Left lung (tissue), 10 donors: ENCODE results near the gene C11orf42. TPM values are rescaled to one million over a fixed set of nuclear protein-coding genes. Genes with fewer than 3 reads are reported as not detected.

Experiments used
- ATAC-seq: fragments of 200-7000 bp; cut with Tn5 transposase; one replicate; pipeline ENCODE4 v1.9.1; 2020; ENCODE audit warnings: moderate library complexity
- DNase-seq, 4 donors: peaks; one replicate each; pipeline ENCODE4 v3.0.0-alpha.2; 2013 to 2020
- H3K27ac ChIP-seq, 2 donors: fragments of 200-600 bp; sonication (generic) in 1 of 2; one replicate each; pipeline versions ENCODE4 v1.5.0 to v1.8.0; 2020 to 2021
- H3K27me3 ChIP-seq, 2 donors: fragments of 200-600 bp; sonication (generic) in 1 of 2; one replicate each; pipeline versions ENCODE4 v1.5.0 to v1.8.0; 2020 to 2021
- H3K36me3 ChIP-seq, 2 donors: fragments of 200-600 bp; sonication (generic) in 1 of 2; one replicate each; pipeline versions ENCODE4 v1.5.0 to v1.8.0; 2020 to 2021
- H3K4me1 ChIP-seq, 2 donors: fragments of 200-600 bp; one replicate each; pipeline ENCODE4 v1.8.0; 2021
- H3K4me3 ChIP-seq, 2 donors: fragments of 200-600 bp; sonication (generic) in 1 of 2; one replicate each; pipeline versions ENCODE4 v1.5.0 to v1.8.0; 2020 to 2021; ENCODE audit warnings: mild to moderate bottlenecking in 1 of 2
- H3K9me3 ChIP-seq, 2 donors: fragments of 200-600 bp; sonication (generic) in 1 of 2; one replicate each; pipeline versions ENCODE4 v1.5.0 to v1.8.0; 2020 to 2021
- CTCF ChIP-seq, 2 donors: fragments of 200-600 bp; sonication (generic) in 1 of 2; IDR thresholded peaks; one replicate each; pipeline versions ENCODE4 v1.5.0 to v1.8.0; 2021; ENCODE audit warnings: antibody characterized with exemption in 2 of 2
- intact Hi-C, 2 donors: fragments of 100-400 bp; cut with DNase I; formaldehyde crosslinking; loops; one replicate each; pipeline versions ENCODE4 v1.11.2 to v1.14.2; 2022
- polyA plus RNA-seq, 6 donors: library from polyadenylated mRNA; unstranded; fragments of 120-200 nt; gene quantifications; one replicate each; pipeline ENCODE4 v1.2.1, GENCODE V29; 2013; ENCODE audit not compliant: insufficient read length in 6 of 6
- total RNA-seq, 2 donors: library from RNA; stranded (reverse); fragmentation: NEBNext Ultra II Directional; extraction: Animal tissue kit (Norgen Biotek cat#: 25700); gene quantifications; one replicate each; pipeline ENCODE4 v1.2.1, GENCODE V29; 2021
- donor health status: DM: no; HTN: yes; CAD: no.
- donor health status: DM: no; HTN: no; CAD: no.

The C11orf42 gene
- total and polyA plus RNA-seq, 8 donors: 0.47 to 2.2 (median 0.95) TPM; not detected in 2

- no peaks in the 10 kb centered on the region for H3K9me3 ChIP-seq
- H3K27me3 ChIP-seq: no peaks in the 10 kb centered on the region
- intact Hi-C loops: no loop called here
- TF ChIP-seq CTCF (IDR thresholded peaks at IDR 0.05): no peak
- peaks cover 0 to 77% of the 10 kb centered on the region in 2 donors for H3K4me1 ChIP-seq
- H3K4me3 ChIP-seq: no peak overlapping the region
- H3K27ac ChIP-seq: no peak overlapping the region
- peaks cover 0 to 10% of the 10 kb centered on the region in 2 donors for H3K36me3 ChIP-seq
- no peak for ATAC-seq
- DNase-seq: no peak
Measured at GRCh38 chr11:6228520-6228919, 23.2 kb downstream of the C11orf42 start.

- intact Hi-C loops: no loop called here
- peaks cover 0 to 80% of the 10 kb centered on the region in 2 donors for H3K4me1 ChIP-seq
- ATAC-seq (no peak), DNase-seq (no peak)
- no peak overlapping the region for H3K4me3 ChIP-seq
- no peak for TF ChIP-seq CTCF (IDR thresholded peaks at IDR 0.05)
- H3K27me3 ChIP-seq: no peaks in the 10 kb centered on the region
- H3K27ac ChIP-seq: peak overlapping the region in 1 of 2 donors; percentile 60
- H3K36me3 ChIP-seq: no peaks in the 10 kb centered on the region
- no peaks in the 10 kb centered on the region for H3K9me3 ChIP-seq
Measured at GRCh38 chr11:6229911-6230310, 24.6 kb downstream of the C11orf42 start.

- ATAC-seq (no peak), DNase-seq (no peak)
- intact Hi-C loops: no loop called here
- Histone ChIP-seq H3K4me1 (peaks cover 0 to 57% of the 10 kb centered on the region in 2 donors), H3K9me3 (no peaks in the 10 kb centered on the region), H3K27me3 (no peaks in the 10 kb centered on the region), H3K4me3 (peak overlapping the region in 1 of 2 donors; percentile 88), H3K27ac (no peak overlapping the region), H3K36me3 (no peaks in the 10 kb centered on the region)
- TF ChIP-seq CTCF (IDR thresholded peaks at IDR 0.05): no peak
Measured at GRCh38 chr11:6232899-6233298, 27.5 kb downstream of the C11orf42 start.

GRCh38 chr11:6233984-6234386 lies 28.6 kb downstream of the C11orf42 start:
- H3K36me3 ChIP-seq: no peaks in the 10 kb centered on the region
- intact Hi-C loops: no loop called here
- peak overlapping the region; percentile 57 to 88 for H3K4me3 ChIP-seq
- H3K27ac ChIP-seq: peak overlapping the region; percentile 80 to 85
- no peaks in the 10 kb centered on the region for H3K9me3 ChIP-seq
- DNase-seq (peak in 1 of 4 donors; percentile 25), ATAC-seq (peak; percentile 1)
- peaks cover 0 to 56% of the 10 kb centered on the region in 2 donors for H3K4me1 ChIP-seq
- H3K27me3 ChIP-seq: no peaks in the 10 kb centered on the region
- TF ChIP-seq CTCF (IDR thresholded peaks at IDR 0.05): no peak

GRCh38 chr11:6234387-6235107 lies 29.2 kb downstream of the C11orf42 start, which contains the start of gene FHIP1B:
FHIP1B (minus strand) TSS chr11:6234636; CDS start chr11:6224516, 10,120 bp downstream.
- no peaks in the 10 kb centered on the region for H3K9me3 ChIP-seq
- DNase-seq (peak; percentile 100), ATAC-seq (peak; percentile 96)
- no peaks in the 10 kb centered on the region for H3K27me3 ChIP-seq
- peak in 1 of 2 donors; percentile 33 for TF ChIP-seq CTCF (IDR thresholded peaks at IDR 0.05)
- peak within 1 kb of the TSS; percentile 84 to 87 for H3K27ac ChIP-seq
- intact Hi-C loops: no loop called here
- H3K36me3 ChIP-seq: no peaks in the 10 kb centered on the region
- H3K4me1 ChIP-seq: peaks cover 0 to 51% of the 10 kb centered on the region in 2 donors
- H3K4me3 ChIP-seq: peak within 1 kb of the TSS; percentile 64 to 88
